KOPT-K1 (cell line): ENCODE results near the gene HINT3.
"Not testable (repeated sequence)": the region's sequence is repeated elsewhere in the genome, so short reads cannot be mapped to it uniquely, and the experiment has no call there.

Source experiments
- H3K27ac ChIP-seq: fragments of 200-600 bp; sonication (generic); 2 replicates; pipeline ENCODE4 v1.5.1; 2016; ENCODE audit warnings: antibody characterized with exemption, mild to moderate bottlenecking, low read depth, low read length; ENCODE audit not compliant: poor library complexity, severe bottlenecking
- H3K36me3 ChIP-seq: fragments of 200-600 bp; sonication (generic); 2 replicates; pipeline ENCODE4 v1.5.1; 2017; ENCODE audit warnings: antibody characterized with exemption, mild to moderate bottlenecking, low read length, moderate library complexity; ENCODE audit not compliant: insufficient read depth
- H3K9me3 ChIP-seq: fragments of 200-600 bp; sonication (generic); 2 replicates; pipeline ENCODE4 v1.5.1; 2017; ENCODE audit warnings: antibody characterized with exemption, low read length, mild to moderate bottlenecking; ENCODE audit not compliant: insufficient read depth, poor library complexity, severe bottlenecking

HINT3 gene

DNA sequence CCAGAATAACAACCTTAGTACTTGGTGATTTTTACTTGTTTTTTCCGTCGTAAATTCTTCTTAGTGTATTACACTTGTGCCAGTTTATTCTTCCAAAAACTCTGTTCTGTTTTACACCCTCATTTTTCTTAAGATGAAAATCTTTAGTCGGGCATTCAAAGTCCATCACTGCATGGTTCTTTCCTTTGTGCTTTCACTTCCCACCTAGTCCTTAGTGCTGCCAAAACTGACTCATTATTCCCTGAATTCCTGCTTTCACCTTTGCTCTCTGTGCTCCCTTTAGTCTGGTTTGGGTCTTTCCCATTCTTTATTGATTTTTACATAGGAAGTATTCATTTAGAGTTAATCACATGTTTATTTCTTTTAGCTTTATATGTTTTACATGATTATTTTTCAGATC is 33.1 kb downstream of the HINT3 start:
- Histone ChIP-seq H3K27ac (no peak overlapping the region), H3K36me3 (no peaks in the 10 kb centered on the region), H3K9me3 (no peaks in the 10 kb centered on the region)

DNA sequence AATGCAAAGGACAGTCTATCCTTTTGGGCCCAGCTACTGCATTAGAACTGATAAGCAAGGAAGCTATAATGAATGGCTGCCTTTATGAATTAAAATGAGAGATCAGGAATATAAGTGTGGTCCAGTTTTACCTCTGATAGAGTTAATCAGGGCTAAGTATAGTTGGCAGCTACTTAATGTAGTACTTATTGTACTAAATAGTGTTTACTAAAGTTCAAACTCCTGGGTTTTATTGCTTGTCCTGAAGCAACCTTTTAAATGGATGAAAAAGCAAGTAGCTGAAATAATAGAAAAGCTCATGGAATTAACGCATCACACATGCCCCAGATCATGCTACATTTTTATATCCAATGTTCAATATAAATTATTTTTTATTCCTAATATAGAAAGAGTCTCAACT is 35.1 kb downstream of the HINT3 start:
- Histone ChIP-seq H3K27ac (no peak overlapping the region), H3K9me3 (no peaks in the 10 kb centered on the region), H3K36me3 (no peaks in the 10 kb centered on the region)

DNA sequence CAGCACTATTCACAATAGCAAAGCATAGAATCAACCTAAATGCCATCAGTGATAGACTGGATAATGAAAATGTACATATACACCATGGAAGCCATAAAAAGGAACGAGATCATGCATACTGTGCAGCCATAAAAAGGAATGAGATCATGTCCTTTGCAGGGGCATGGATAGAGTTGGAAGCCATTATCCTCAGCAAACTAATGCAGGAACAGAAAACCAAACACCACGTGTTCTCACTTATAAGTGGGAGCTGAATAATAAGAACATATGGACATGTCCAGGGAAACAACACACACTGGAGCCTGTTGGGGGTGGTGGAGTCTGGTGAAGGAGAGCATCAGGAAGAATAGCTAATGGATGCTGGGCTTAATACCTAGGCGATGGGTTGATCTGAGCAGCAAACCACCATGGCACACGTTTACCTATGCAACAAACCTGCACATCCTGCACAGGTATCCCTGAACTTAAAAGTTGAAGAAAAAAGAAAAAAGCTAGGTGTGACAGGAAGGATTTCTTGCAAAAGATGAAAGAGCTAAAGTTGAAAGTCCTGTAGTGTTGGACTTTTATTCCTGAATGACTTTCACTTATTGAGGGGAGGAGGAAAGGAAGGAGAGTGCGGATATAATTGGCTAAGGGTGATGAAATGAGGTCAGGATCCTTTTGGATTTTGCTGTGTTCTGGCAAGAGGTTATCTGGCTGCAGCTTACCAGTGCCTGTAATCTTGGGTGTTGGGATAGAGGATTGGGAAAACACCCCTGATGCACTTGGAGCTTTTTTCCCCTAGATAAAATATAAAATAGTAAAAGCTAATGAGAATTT is 38.3 kb downstream of the HINT3 start:
- no peaks in the 10 kb centered on the region for H3K9me3 ChIP-seq
- H3K36me3 ChIP-seq, result peaks cover 27% of the 10 kb centered on the region
- no peak overlapping the region for H3K27ac ChIP-seq

DNA sequence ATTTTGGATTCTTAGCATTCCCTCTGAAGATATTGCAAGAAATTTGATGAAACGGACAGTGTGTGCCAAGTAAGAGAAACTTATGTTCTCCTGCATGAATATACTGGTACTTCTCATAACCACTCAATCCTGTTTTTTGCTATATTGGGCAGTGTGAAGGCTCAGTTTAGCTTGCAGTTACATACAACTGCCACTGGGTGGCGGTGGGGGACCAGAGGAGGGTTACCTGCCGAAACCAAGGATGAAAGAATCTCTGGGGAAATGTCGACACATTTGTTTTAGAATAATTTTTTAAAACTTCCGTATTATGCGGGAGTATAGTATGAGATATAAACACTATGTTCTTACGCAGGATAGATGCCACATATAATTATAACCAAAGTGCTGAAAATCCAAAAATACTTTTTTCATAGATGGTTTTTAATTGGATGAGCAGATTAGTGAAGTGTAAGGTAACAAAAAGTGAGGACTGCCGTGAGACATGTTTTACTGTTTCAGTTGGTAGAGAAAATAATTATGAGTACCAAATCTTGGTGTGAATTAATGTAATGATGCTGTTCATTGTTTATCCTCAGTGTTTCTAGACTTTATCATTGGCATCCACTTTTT is 39.5 kb downstream of the HINT3 start:
- Histone ChIP-seq H3K36me3 (peaks cover 39% of the 10 kb centered on the region), H3K9me3 (no peaks in the 10 kb centered on the region), H3K27ac (no peak overlapping the region)

DNA sequence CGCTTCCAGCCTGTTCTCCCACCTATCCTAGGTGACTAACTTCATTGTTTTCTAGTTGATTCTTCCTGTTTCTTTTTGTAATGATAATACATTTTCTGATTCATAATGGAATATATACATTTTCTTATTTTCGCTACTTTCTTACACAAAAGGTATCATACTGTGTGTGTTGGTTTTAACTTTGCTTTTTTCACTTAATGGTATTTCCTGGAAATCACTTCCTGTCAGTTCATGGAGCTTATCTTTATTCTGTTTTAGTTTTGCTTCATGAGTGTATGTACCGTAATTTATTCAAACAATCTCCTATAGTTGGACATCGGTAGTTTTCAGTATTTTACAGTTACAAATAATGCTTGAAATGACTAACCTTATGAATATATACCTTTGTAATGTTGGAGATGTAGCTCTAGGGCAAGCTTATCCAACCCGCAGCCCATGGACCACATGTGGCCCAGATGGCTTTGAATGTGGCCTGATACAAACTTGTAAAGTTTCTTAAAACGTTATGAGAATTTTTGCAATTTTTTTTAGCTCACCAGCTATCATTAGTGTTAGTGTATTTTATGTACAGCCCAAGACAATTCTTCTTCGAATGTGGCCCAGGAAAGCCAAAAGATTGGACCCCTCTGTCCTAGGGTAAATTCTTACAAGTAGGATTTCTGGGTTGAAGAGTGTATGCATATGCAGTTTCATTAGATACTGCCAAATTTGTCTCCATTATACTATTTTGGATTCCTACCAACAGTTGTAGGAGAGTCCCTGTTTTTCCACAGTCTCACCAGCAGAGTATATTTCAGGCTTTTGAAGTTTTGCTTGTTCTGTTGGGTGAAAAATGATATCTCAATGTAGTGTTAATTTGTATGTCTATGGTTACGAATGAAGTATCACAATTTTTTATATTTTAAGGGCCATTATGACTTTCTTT is 46.4 kb downstream of the HINT3 start:
- Histone ChIP-seq H3K36me3 (peaks cover 50% of the 10 kb centered on the region), H3K27ac (peak overlapping the region; percentile 2), H3K9me3 (no peaks in the 10 kb centered on the region)

DNA sequence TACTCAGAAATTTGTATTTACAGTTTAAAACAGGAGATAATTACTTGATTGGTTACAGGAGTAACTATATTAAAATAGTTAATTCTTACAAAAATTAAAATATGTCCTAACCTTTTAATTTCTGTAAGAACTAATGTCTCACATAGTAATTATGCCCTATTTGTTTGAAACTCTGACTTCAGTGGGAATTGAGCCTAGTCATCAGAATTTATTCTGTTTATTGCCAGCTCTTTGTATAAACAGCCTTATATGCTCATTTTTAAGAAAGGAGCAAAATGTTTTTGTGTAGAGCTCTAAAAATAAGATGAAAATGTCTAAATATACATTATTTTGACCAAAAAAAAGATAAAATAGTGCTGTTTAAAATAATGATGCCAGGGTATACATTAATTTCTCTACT is 51.2 kb downstream of the HINT3 start:
- Histone ChIP-seq H3K9me3 (no peaks in the 10 kb centered on the region), H3K36me3 (peaks cover 59% of the 10 kb centered on the region), H3K27ac (no peak overlapping the region)

DNA sequence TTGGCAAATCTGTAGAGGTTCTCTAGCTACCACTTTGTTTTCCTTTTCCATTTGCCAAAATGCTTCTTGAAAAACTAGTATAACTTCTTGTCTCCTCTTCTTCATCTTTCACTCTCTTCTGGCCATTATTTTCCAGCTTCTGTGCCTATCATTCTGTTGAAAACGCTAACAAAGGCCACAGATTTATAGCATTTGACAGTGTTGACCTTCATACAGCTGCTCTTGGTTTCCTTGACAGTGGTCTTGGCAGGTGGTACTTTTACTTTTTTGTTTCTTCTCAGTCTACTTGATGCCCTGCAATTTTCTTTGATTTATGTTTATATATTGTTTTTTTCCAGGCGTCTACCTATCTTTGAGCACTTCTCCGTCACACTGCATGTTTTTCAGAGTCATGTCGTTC is 53.5 kb downstream of the HINT3 start:
- Histone ChIP-seq H3K27ac (no peak overlapping the region), H3K36me3 (peaks cover 70% of the 10 kb centered on the region)

DNA sequence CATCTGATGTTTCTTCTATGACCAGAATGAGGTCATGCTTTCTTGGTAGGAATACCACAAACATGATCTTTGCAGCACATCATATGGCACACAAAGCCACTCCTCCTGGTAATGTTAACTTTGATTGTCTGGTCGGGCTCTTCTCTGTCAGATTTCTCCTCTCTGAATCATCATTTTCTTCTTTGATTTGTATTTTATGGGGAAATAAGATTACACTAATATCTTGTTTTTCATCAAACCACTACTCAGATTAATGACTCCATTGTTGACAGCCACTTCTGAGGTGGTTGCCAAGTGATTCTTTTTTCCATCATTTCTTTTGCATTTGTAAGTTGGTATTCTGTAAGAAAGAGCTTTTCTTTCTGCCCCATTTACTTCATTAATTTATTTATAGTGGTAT is 59.3 kb downstream of the HINT3 start:
- Histone ChIP-seq H3K36me3 (peaks cover 80% of the 10 kb centered on the region), H3K9me3 (no peaks in the 10 kb centered on the region), H3K27ac (no peak overlapping the region)

More for the DNA sequence above, 53.5 kb downstream of the HINT3 start:
- no peaks in the 10 kb centered on the region for H3K9me3 ChIP-seq

DNA sequence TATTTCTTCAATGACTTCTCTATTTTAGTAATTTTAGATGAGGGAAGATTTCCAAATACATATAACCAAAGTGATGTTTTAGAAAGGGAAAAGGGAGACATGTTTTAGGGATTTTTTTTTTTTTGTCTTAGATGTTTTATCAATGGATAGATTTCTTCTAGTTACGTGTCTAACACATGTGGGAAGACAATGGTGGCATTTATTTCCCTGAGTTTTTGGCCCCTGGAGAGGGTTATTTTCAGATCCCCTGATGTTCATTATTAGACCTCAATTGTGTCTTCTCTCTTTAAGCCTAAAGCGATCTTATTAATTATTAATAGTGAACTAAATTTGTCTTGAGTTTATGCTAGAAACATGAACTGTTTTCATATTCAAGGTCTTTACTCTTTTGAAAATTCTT is 60.0 kb downstream of the HINT3 start:
- peaks cover 80% of the 10 kb centered on the region for H3K36me3 ChIP-seq
- H3K9me3 ChIP-seq, result no peaks in the 10 kb centered on the region
- no peak overlapping the region for H3K27ac ChIP-seq

DNA sequence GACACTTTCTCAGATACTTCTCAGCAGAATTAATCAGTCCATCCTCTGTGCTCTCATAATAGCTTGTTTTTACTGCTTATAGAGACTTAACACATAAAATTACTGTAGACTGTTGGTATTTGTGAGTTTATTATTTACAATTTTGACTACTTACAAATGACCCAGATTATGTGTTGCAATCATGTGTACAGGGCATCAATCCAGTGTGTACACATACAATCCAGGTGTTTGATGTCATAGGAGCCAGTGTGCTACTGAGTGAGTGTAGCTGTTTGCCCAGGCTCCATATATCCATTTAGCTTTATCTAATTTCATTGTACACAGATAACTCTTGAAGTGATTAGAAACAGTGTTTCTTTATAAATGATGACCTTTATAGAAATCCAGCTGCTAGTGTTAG is 61.1 kb downstream of the HINT3 start:
- H3K36me3 ChIP-seq, result peaks cover 80% of the 10 kb centered on the region
- H3K9me3 ChIP-seq, result no peaks in the 10 kb centered on the region
- no peak overlapping the region for H3K27ac ChIP-seq

DNA sequence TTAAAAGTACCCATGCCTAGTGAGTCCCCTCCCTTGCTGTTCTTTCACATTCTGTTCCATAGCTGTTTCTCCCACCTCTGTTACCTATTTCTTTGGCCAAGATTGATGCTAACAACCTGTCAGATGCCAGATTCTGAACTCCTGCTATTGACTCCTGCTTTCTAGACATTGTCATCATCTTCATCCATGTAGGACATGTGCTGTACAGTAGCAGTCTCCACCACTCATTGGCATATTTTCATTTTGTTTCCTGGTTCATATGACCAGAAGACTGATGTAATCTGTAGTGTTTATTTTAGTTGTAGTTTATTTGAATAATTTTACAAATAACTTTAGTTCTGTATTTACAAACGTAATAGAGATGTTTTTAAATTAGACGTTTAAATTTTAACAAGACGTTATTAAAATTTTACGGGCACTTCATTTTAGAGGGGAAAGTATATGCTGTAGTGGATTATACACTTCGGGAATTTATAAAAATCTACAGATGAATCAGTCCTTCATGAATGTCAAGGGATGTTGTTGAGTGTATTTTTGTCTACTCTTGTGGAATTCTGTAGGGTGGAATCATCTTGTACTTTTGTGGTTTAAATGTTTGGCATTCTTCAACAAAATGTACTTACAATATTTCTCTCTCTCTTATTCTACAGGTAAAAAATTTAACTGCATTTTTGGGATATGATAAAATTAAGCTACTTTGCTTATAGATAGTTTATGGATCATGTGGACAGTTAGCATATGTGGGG is 63.9 kb downstream of the HINT3 start:
- H3K27ac ChIP-seq, result no peak overlapping the region
- H3K9me3 ChIP-seq, result no peaks in the 10 kb centered on the region
- peaks cover 67% of the 10 kb centered on the region for H3K36me3 ChIP-seq

DNA sequence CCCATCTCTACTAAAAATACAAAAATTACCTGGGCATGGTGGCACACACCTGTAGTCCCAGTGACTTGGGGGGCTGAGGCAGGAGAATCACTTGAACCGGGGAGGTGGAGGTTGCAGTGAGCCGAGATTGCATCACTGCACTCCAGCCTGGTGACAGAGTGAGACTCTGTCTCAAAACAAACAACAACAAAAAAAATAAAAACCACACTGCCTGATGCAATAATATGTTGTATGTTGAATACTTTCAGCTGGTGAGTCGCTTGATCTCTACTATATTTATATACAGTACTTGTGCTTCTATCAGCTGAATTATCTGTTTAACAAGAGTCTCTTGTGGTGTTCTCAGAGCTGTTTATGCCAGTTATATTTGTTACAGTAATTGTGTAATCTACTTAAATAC is 66.9 kb downstream of the HINT3 start:
- not testable (repeated sequence) for H3K27ac ChIP-seq, H3K9me3 ChIP-seq
- H3K36me3 ChIP-seq, result peaks cover 69% of the 10 kb centered on the region

DNA sequence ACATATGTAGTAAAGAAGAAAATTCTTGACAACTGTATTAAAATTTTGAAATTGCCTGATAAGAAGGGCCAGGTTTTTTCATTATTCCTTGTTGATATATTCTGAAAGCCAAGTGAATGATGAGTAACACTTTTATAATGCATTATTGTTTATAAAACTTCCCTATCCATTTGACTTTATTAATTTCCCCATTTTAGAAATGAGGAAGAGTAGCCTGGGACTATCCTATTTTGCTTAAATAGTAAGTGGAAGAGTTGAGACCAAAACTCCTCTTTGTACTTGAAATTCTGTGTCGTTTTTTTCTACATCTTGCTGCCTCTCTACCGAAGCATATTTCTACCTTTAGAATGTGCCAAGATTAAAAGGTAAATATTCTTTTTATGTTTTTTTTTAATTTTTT is 69.4 kb downstream of the HINT3 start:
- H3K9me3 ChIP-seq, result no peaks in the 10 kb centered on the region
- peaks cover 46% of the 10 kb centered on the region for H3K36me3 ChIP-seq
- H3K27ac ChIP-seq, result no peak overlapping the region

DNA sequence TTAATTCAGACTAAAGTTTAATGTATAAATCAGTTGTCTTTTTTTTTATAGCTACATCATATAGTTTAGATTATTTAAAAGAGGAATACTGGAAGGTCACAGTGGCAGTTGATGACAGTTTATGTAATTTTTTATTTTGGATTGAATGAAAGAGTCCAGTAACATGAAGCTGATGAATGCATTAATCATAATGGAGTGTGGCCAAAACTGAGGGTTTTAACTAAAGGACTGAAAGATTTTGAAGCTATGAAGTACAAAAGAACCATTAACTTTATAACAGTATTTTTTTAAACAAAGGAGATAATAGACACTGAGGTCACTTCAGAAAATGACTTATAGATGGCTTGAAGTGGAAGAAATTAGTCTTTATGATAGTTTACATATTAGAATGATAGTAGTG is 71.0 kb downstream of the HINT3 start:
- H3K36me3 ChIP-seq, result peaks cover 44% of the 10 kb centered on the region

More for the DNA sequence above, 71.0 kb downstream of the HINT3 start:
- H3K9me3 ChIP-seq, result no peaks in the 10 kb centered on the region
- no peak overlapping the region for H3K27ac ChIP-seq
